ES-I3 (cell line): ENCODE measurements around the gene UBE2L3.
A peak's percentile ranks its signal among the peaks of the same experiment; 100 is the strongest.
"Not testable (repeated sequence)": the region's sequence is repeated elsewhere in the genome, so short reads cannot be mapped to it uniquely, and the experiment has no call there.

Source experiments
- H3K36me3 ChIP-seq: 2 replicates; pipeline ENCODE4 v1.6.1; 2013; ENCODE audit warnings: mild to moderate bottlenecking, low read length, control low read depth, moderate library complexity; ENCODE audit not compliant: insufficient read depth
- H3K4me1 ChIP-seq: 2 replicates; pipeline ENCODE4 v1.6.1; 2013; ENCODE audit warnings: mild to moderate bottlenecking, control low read depth, low read length; ENCODE audit not compliant: insufficient read depth
- H3K9ac ChIP-seq: 2 replicates; pipeline ENCODE4 v1.6.1; 2013; ENCODE audit warnings: low read depth, mild to moderate bottlenecking, low read length, moderate library complexity
- H3K9me3 ChIP-seq: 2 replicates; pipeline ENCODE4 v1.6.1; 2013; ENCODE audit warnings: mild to moderate bottlenecking, low read length, moderate library complexity; ENCODE audit not compliant: control insufficient read depth, insufficient read depth

Gene UBE2L3

GRCh38 chr22:21636629-21637218, 69.2 kb downstream of the UBE2L3 start:
- H3K4me1 ChIP-seq, result no peaks in the 10 kb centered on the region
- no peaks in the 10 kb centered on the region for H3K9me3 ChIP-seq
- no peak overlapping the region for H3K9ac ChIP-seq
- no peaks in the 10 kb centered on the region for H3K36me3 ChIP-seq

- H3K9ac ChIP-seq, H3K4me1 ChIP-seq, H3K36me3 ChIP-seq, H3K9me3 ChIP-seq: not testable (repeated sequence)
Measured at GRCh38 chr22:21637450-21637849, 69.9 kb downstream of the UBE2L3 start.

GRCh38 chr22:21639359-21639758, 71.8 kb downstream of the UBE2L3 start:
- no peaks in the 10 kb centered on the region for H3K9me3 ChIP-seq
- no peaks in the 10 kb centered on the region for H3K36me3 ChIP-seq
- H3K4me1 ChIP-seq, result no peaks in the 10 kb centered on the region
- no peak overlapping the region for H3K9ac ChIP-seq

GRCh38 chr22:21640810-21641209, 73.3 kb downstream of the UBE2L3 start:
- no peaks in the 10 kb centered on the region for H3K4me1 ChIP-seq
- no peaks in the 10 kb centered on the region for H3K9me3 ChIP-seq
- no peaks in the 10 kb centered on the region for H3K36me3 ChIP-seq
- H3K9ac ChIP-seq, result no peak overlapping the region

GRCh38 chr22:21641417-21641788, 73.9 kb downstream of the UBE2L3 start:
- H3K36me3 ChIP-seq, result no peaks in the 10 kb centered on the region
- H3K9ac ChIP-seq, result peak overlapping the region; percentile 73
- H3K4me1 ChIP-seq, result no peaks in the 10 kb centered on the region
- no peaks in the 10 kb centered on the region for H3K9me3 ChIP-seq

- H3K9ac ChIP-seq, result peak within 1 kb of the TSS; percentile 78
- no peaks in the 10 kb centered on the region for H3K36me3 ChIP-seq
- H3K9me3 ChIP-seq, result no peaks in the 10 kb centered on the region
- no peaks in the 10 kb centered on the region for H3K4me1 ChIP-seq
Measured at GRCh38 chr22:21641789-21642583, 74.5 kb downstream of the UBE2L3 start, which contains the start of gene SDF2L1. Gene SDF2L1 (plus strand): TSS chr22:21642302. CDS start chr22:21642337, 35 bp downstream.

- Histone ChIP-seq H3K36me3 (no peaks in the 10 kb centered on the region), H3K9me3 (no peaks in the 10 kb centered on the region), H3K9ac (peak overlapping the region; percentile 78), H3K4me1 (no peaks in the 10 kb centered on the region)
Measured at GRCh38 chr22:21642584-21643448, 75.3 kb downstream of the UBE2L3 start.

GRCh38 chr22:21643533-21644357, 76.2 kb downstream of the UBE2L3 start:
- Histone ChIP-seq H3K4me1 (no peaks in the 10 kb centered on the region), H3K9me3 (no peaks in the 10 kb centered on the region), H3K9ac (0 out of 2 replicates have a peak overlapping the region, but pooled peaks have one; percentile 78), H3K36me3 (no peaks in the 10 kb centered on the region)

- H3K9me3 ChIP-seq, H3K4me1 ChIP-seq, H3K36me3 ChIP-seq, H3K9ac ChIP-seq: not testable (repeated sequence)
Measured at GRCh38 chr22:21645513-21645912, 78.0 kb downstream of the UBE2L3 start.

GRCh38 chr22:21646608-21647590, 79.4 kb downstream of the UBE2L3 start:
- no peaks in the 10 kb centered on the region for H3K36me3 ChIP-seq

GRCh38 chr22:21650280-21650679, 82.8 kb downstream of the UBE2L3 start:
- 0 out of 2 replicates have a peak, but pooled peaks cover 2% of the 10 kb centered on the region for H3K36me3 ChIP-seq
- H3K4me1 ChIP-seq, result no peaks in the 10 kb centered on the region
- no peak overlapping the region for H3K9ac ChIP-seq
- no peaks in the 10 kb centered on the region for H3K9me3 ChIP-seq

More at GRCh38 chr22:21646608-21647590, 79.4 kb downstream of the UBE2L3 start:
- Histone ChIP-seq H3K9ac (no peak overlapping the region), H3K9me3 (no peaks in the 10 kb centered on the region), H3K4me1 (no peaks in the 10 kb centered on the region)

GRCh38 chr22:21650823-21651520, 83.5 kb downstream of the UBE2L3 start:
- H3K36me3 ChIP-seq, result 0 out of 2 replicates have a peak, but pooled peaks cover 2% of the 10 kb centered on the region
- H3K4me1 ChIP-seq, result no peaks in the 10 kb centered on the region
- H3K9ac ChIP-seq, result peak overlapping the region; percentile 99
- no peaks in the 10 kb centered on the region for H3K9me3 ChIP-seq
